Medulla oblongata (tissue), 1 donor: Measurements from ENCODE around the gene RIBC2.
"Not testable (repeated sequence)": the region's sequence is repeated elsewhere in the genome, so short reads cannot be mapped to it uniquely, and the experiment has no call there.

Experiments
- DNase-seq: peaks from one replicate; pipeline ENCODE4 v3.0.0-alpha.2; 2015; ENCODE audit errors: extremely low spot score

The RIBC2 gene

DNA sequence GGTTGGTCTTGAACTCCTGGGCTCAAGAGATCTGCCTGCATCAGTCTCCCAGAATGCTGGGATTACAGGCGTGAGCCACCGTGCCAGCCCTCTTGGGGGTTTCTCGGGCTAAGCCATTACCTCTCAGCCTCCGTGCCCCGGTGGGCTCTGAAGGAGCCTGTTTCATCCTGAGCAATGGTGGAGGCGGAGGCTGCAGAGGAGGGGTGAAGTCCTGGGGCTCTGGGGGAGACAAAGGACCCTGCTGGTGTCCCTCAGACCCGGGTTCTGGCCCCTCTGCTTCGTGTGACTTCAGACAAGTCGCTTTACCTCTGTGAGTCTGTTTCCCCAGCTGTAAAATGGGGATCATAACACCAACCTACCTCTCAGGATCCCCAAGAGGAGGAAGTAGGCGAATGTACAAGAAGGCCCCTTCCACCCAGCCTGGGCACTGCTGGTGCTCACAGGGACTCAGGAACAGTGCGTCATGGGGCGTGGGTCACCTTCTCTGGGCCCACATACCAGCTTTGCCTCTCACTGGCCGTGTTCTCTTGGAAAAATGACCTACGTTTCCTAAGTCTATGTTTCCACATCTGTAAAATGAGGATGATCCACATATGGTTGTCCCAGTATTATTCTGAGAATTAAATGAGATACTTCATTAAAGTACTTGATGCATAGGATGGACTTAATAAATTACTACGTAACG is 36.8 kb downstream of the RIBC2 start:
- no peak for DNase-seq

DNA sequence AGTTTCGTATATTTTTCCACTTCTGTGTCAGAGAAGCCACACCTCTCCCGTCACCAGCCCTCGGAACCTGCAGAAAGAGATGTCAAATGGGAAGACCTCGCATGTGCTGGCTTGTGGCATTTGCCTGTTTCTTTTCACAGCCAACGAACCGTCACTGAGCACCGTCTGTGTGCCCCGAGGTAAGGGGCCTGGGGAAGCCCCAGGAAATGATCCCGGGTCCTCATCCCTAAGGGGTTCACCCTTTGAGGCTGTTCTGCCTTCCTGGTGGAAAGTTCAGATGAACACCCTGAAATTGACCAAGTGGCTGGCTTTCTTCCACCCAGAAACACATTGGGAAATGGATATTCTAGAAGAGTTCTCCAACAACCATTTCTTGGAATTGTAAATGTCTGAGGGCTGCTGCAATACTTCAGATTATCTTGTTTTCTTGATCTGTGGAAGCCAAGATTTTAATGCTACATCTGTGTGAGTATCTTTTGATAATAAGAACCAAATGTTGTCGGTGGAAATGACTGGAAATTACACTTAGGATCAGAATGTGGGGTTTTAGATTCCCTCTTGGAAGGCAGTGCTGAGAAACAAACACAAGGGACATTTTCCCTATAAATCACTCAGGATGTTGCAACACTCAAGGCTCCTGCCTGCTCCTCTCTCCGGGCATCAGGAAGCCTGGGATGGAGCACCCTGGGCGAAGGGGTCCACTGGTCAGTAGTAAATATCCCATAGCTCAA is 37.6 kb downstream of the RIBC2 start:
- no peak for DNase-seq

- no peak for DNase-seq
Observed at GRCh38 chr22:45451972-45452371, 38.5 kb downstream of the RIBC2 start.

DNA sequence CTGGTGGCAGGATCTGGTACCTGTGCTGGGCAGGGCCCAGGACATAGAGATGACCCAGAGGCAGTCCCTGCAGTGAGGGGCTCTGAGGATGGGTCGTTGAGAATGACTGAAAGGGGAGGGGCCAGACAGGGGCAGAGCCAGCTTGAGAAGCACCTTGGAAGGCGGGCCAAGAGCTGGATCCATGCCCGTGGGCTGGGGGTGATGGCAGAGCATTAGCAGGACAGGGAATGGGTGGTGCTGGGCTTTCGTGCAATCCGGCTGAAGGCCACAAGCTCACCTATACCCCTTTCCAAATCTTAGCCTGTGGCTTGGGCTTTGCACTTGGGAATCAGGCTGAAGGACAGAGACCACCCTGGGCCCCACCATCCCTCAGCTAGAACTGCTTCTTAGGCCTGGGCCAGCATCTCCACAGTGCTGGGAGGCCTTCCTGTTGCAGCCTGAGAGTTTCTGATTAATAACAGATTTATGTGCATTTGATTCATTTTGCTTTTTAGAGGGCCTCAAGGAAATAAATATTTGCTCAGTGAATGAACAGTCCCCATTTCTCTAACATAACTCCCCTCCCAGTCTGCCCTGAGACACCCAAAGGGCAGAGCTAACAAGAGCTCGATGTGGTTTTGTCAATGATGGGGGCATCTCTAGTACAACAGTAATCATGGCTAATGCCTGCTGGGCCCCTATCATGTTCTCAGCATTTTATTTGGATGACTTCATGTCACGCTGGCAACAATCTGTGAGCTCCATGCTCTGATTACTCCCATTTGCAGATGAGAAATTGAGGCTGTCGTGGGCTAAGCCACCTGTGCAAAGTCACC is 39.3 kb downstream of the RIBC2 start:
- no peak for DNase-seq

GRCh38 chr22:45453764-45454163 is 40.3 kb downstream of the RIBC2 start:
- DNase-seq, result no peak

DNA sequence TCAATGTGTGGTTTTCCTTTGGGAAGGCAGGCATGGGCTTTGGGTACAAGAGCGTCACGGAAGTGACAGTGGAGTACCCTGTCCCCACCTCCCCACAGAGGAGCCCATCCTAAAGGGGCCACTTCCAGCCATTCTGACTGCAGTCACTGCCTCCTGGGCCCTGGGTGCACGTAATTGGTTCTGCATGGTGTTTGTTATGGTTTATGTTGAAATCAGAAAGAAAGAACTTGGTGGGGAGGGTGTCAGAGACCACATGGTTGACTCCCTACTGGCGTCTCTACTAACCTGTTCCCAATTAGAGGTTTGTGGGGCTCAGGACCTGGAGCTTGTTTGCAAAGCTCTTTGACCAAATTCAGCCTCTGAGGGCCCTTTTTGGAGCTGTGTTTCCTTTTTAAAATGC is 40.8 kb downstream of the RIBC2 start:
- no peak for DNase-seq

DNA sequence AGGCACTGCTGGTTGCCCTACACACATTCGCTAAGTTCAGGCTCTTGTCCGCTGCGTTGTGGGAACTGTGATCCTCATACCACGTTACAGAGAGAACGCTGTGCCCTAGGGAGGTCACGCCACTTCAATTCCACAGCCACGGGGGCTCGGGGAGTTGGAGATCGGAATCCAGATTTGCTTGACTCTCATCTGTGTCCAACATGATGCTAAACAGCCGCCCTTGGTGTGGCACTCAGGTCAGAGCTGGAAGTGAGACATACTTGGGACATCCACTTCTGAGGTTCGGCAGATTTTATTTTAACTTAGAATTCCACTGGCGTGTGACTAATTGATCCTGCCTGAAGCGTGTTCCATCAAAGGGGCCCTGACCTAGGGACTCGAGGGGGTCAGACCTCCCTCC is 41.7 kb downstream of the RIBC2 start:
- DNase-seq, result no peak

GRCh38 chr22:45455621-45456020 is 42.1 kb downstream of the RIBC2 start:
- DNase-seq, result no peak

- DNase-seq, result no peak
Observed at GRCh38 chr22:45456811-45457210, 43.3 kb downstream of the RIBC2 start.

- no peak for DNase-seq
Observed at GRCh38 chr22:45458532-45458931, 45.0 kb downstream of the RIBC2 start.

DNA sequence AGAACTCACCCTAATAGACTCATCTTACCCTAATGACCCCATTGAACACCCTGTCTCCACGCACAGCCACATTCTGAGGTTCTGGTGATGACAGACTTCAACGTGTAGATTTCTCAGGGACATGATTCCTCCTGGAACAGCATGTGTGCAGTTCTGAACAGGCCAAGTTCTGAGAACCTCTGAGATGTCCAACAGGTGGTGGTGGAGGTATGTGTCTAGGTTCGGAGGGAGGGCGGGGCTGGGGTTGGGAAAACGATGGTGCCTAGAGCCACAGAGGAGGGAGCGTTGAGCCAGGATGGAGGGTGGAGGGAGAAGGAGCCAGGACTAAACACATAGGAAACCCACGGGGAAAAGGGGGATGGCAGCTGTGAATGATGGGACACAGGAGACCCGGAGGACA is 45.7 kb downstream of the RIBC2 start:
- no peak for DNase-seq

- DNase-seq, result no peak
Observed at GRCh38 chr22:45460288-45461109, 47.0 kb downstream of the RIBC2 start.

GRCh38 chr22:45462034-45462655 is 48.7 kb downstream of the RIBC2 start:
- no peak for DNase-seq

GRCh38 chr22:45463691-45464090 is 50.2 kb downstream of the RIBC2 start:
- DNase-seq, result not testable (repeated sequence)

DNA sequence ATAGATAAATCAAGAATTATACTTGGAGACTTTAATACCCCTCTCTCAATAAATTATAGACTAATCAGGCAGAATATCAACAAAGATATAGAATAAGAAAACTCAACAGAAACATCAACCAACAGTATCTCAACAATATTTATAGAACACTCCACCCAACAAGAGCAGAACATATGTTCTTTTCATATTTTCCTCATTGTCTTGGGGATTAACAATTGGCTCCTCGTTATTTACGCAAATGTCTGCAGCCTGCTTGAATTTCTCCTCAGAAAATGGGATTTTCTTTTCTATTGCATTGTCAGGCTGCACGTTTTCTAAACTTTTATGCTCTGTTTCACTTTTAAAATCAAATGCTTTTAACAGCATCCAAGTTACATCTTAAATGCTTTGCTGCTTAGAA is 52.1 kb downstream of the RIBC2 start:
- DNase-seq, result no peak

GRCh38 chr22:45468872-45469271 is 55.4 kb downstream of the RIBC2 start:
- no peak for DNase-seq

- DNase-seq, result peak; percentile 15
Observed at GRCh38 chr22:45469281-45470073, 56.0 kb downstream of the RIBC2 start.

DNA sequence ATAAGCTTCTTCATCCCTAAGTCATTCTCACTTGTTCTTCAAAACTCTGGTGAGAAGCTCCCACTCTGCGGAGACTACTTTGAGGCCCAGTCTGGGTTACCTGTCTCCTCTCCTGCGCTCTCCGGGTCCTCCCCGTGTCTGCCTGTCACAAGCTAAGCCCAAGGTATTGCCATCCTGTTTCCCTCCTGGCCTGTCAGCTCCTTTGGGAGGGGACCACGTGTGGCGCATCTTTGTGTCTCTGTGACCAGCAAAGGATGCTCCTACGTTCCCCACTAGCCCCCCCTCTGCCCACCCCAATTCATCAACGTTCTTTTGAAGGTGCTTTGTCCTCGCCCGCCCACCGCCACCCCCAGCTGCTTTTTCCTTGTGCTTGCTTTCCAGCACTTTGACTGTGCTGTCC is 57.4 kb downstream of the RIBC2 start:
- DNase-seq, result no peak

DNA sequence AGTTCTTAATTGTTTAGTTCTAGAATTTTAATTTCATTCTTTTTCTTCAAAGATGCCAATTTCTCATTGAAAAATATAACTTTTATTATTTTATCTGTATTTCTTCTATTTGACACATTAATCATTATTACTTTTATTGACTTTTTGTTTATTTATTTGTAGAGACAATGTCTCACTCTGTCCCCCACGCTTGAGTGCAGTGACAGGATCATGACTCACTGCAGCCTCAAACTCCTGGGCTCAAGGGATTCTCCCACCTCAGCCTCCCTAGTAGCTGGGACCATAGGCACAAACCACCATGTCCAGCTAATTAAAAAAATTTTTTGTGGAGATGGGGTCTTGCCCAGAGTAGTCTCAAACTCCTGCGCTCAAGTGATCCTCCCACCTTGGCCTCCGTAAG is 58.9 kb downstream of the RIBC2 start:
- no peak for DNase-seq

DNA sequence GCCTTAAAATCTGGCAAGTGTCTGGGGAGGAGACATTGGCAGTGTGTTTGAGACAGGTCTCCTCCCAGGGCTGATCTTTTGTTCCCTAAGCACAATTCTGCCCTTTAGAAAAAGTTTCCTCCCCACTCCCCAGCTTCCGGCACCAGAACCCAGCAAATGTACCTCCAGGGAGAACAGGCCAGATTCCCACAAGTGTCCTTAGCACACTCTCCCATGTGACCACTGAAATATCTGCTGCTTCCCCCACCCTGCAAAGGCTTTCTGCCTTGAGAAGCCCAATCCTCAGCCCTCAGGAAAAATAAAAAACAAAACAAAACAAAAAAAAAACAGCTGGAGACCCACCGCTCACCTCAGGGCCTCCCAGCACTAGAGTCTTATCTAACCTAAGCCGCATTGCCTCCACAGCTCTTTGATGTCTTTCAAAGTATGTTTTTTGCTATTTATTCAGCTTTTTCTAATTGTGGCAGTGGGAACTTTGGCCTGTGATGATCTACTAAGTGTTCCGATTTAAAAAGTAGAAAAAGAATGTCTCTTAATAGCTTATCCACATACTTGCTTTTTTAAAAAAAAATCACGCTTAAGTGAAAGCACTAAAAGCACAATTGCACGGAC is 60.2 kb downstream of the RIBC2 start:
- no peak for DNase-seq
